Spinal cord (tissue), 10 donors: ENCODE data around the gene SPSB1. TPM values are rescaled to one million over a fixed set of nuclear protein-coding genes. Genes with fewer than 3 reads are reported as not detected.

Source experiments
- DNase-seq, 6 donors: peaks; one replicate each; pipeline versions ENCODE4 v3.0.0 to v3.0.0-alpha.2; 2013 to 2015; ENCODE audit warnings: low spot score in 6 of 6, low read depth in 4 of 6
- H3K27ac ChIP-seq: one replicate; pipeline ENCODE4 v1.5.1; 2013; ENCODE audit warnings: low read depth, low read length, control low read depth
- H3K27me3 ChIP-seq: one replicate; pipeline ENCODE4 v1.6.1; 2013; ENCODE audit warnings: low read length; ENCODE audit not compliant: control insufficient read depth, insufficient read depth
- H3K36me3 ChIP-seq: one replicate; pipeline ENCODE4 v1.6.1; 2013; ENCODE audit warnings: low read length; ENCODE audit not compliant: control insufficient read depth, insufficient read depth
- H3K4me1 ChIP-seq: one replicate; pipeline ENCODE4 v1.6.1; 2013; ENCODE audit warnings: low read length; ENCODE audit not compliant: control insufficient read depth, insufficient read depth
- H3K4me3 ChIP-seq: one replicate; pipeline ENCODE4 v1.5.1; 2013; ENCODE audit warnings: low read depth, low read length, control low read depth
- H3K9me3 ChIP-seq: one replicate; pipeline ENCODE4 v1.6.1; 2013; ENCODE audit warnings: low read length; ENCODE audit not compliant: control insufficient read depth, insufficient read depth
- WGBS: methylation state at CpG from one replicate; pipeline ENCODE4 v1.1.5; 2013; ENCODE audit warnings: missing lambda C conversion rate; ENCODE audit not compliant: insufficient coverage; 5-methylcytosine and 5-hydroxymethylcytosine counted together
- long read RNA-seq, 4 donors: transcript quantifications; one replicate each; lab custom pipeline, GENCODE V29; 2026
- polyA plus RNA-seq, 2 donors: library from polyadenylated mRNA; unstranded; fragments of 120-200 nt; gene quantifications; one replicate each; pipeline ENCODE4 v1.2.1, GENCODE V29; 2013; ENCODE audit not compliant: insufficient read length in 2 of 2
- total RNA-seq, 2 donors: library from RNA; depleted of rRNA in 1 of 2; stranded (reverse); fragments of 120-200 nt in 1 of 2; fragments of >200 nt in 1 of 2; gene quantifications; one replicate each; pipeline versions ENCODE4 v1.2.3 to v1.2.4, GENCODE V29; 2013 to 2014
- donor health status: healthy.

SPSB1 gene
- total RNA-seq, result 10 to 100 TPM in 1 of 2 donors, 1 to 10 TPM in 1; 6.9 to 10.6 TPM
- polyA plus RNA-seq, result 10 to 100 TPM; 15.1 to 17.4 TPM
- long read RNA-seq, donor 1, transcript SPSB1-201 (3 exons, 3,120 nt), result major isoform, 6 of 7 reads
- long read RNA-seq, donor 1, partial matches to known transcripts, result 0 of 7 reads
- long read RNA-seq, donor 1, other reads (novel, unspliced or antisense), result 0 of 7 reads
- long read RNA-seq, donor 2, transcript SPSB1-201 (3 exons, 3,120 nt), result major isoform, 5 of 6 reads
- long read RNA-seq, donor 2, partial matches to known transcripts, result 0 of 6 reads
- long read RNA-seq, donor 2, other reads (novel, unspliced or antisense), result 0 of 6 reads
- long read RNA-seq, donor 3, partial matches to known transcripts, result 0 of 5 reads
- long read RNA-seq, donor 3, other reads (novel, unspliced or antisense), result 0 of 5 reads
- long read RNA-seq, donor 4, partial matches to known transcripts, result 0 of 4 reads
- long read RNA-seq, donor 4, other reads (novel, unspliced or antisense), result 0 of 4 reads

GRCh38 chr1:9292361-9293240, at the start of gene SPSB1:
SPSB1 (plus strand) TSS chr1:9292894; CDS start chr1:9355892, 62,998 bp downstream.
- WGBS, result under 1% methylated on average over 110 of the region's 119 CpGs
- peak in 4 of 6 donors; percentile 65 to 90 (median 80) for DNase-seq
- Histone ChIP-seq H3K4me3 (peak within 1 kb of the TSS; percentile 79), H3K4me1 (peaks cover 30% of the 10 kb centered on the region), H3K27me3 (no peaks in the 10 kb centered on the region), H3K27ac (peak within 1 kb of the TSS; percentile 88), H3K36me3 (no peaks in the 10 kb centered on the region), H3K9me3 (peaks cover 5% of the 10 kb centered on the region)

- H3K27ac ChIP-seq, result no peak overlapping the region
- DNase-seq, result no peak
- 82% methylated on average over 5 of the region's 9 CpGs for WGBS
- no peak overlapping the region for H3K4me3 ChIP-seq
- no peaks in the 10 kb centered on the region for H3K27me3 ChIP-seq
- peaks cover 6% of the 10 kb centered on the region for H3K4me1 ChIP-seq
- H3K36me3 ChIP-seq, result peaks cover 45% of the 10 kb centered on the region
- H3K9me3 ChIP-seq, result no peaks in the 10 kb centered on the region
Measured at GRCh38 chr1:9243066-9243739, 49.5 kb upstream of the SPSB1 start.

GRCh38 chr1:9244501-9245229, 48.0 kb upstream of the SPSB1 start:
- 84% methylated on average over 8 of the region's 9 CpGs for WGBS
- no peaks in the 10 kb centered on the region for H3K9me3 ChIP-seq
- no peak for DNase-seq
- H3K27ac ChIP-seq, result no peak overlapping the region
- no peaks in the 10 kb centered on the region for H3K27me3 ChIP-seq
- H3K36me3 ChIP-seq, result peaks cover 58% of the 10 kb centered on the region
- H3K4me1 ChIP-seq, result peaks cover 17% of the 10 kb centered on the region
- H3K4me3 ChIP-seq, result no peak overlapping the region

- H3K4me1 ChIP-seq, result peaks cover 20% of the 10 kb centered on the region
- H3K9me3 ChIP-seq, result no peaks in the 10 kb centered on the region
- H3K27me3 ChIP-seq, result no peaks in the 10 kb centered on the region
- 96% methylated on average over 15 of the region's 15 CpGs for WGBS
- peaks cover 61% of the 10 kb centered on the region for H3K36me3 ChIP-seq
- H3K4me3 ChIP-seq, result no peak overlapping the region
- H3K27ac ChIP-seq, result no peak overlapping the region
- no peak for DNase-seq
Measured at GRCh38 chr1:9245230-9245619, 47.5 kb upstream of the SPSB1 start.

GRCh38 chr1:9245661-9246060, 47.0 kb upstream of the SPSB1 start:
- H3K9me3 ChIP-seq, result no peaks in the 10 kb centered on the region
- peaks cover 65% of the 10 kb centered on the region for H3K36me3 ChIP-seq
- no peak overlapping the region for H3K4me3 ChIP-seq
- H3K27me3 ChIP-seq, result no peaks in the 10 kb centered on the region
- no peak for DNase-seq
- no peak overlapping the region for H3K27ac ChIP-seq
- 96% methylated on average over 8 of the region's 9 CpGs for WGBS
- H3K4me1 ChIP-seq, result peaks cover 24% of the 10 kb centered on the region

GRCh38 chr1:9246215-9246614, 46.5 kb upstream of the SPSB1 start:
- Histone ChIP-seq H3K4me3 (no peak overlapping the region), H3K27ac (no peak overlapping the region), H3K9me3 (no peaks in the 10 kb centered on the region), H3K27me3 (no peaks in the 10 kb centered on the region), H3K36me3 (peaks cover 71% of the 10 kb centered on the region), H3K4me1 (peaks cover 29% of the 10 kb centered on the region)
- WGBS, result 94% methylated on average over 2 of the region's 5 CpGs
- no peak for DNase-seq

GRCh38 chr1:9246841-9247785, 45.6 kb upstream of the SPSB1 start:
- peaks cover 37% of the 10 kb centered on the region for H3K4me1 ChIP-seq
- H3K4me3 ChIP-seq, result no peak overlapping the region
- no peak for DNase-seq
- peaks cover 76% of the 10 kb centered on the region for H3K36me3 ChIP-seq
- H3K9me3 ChIP-seq, result no peaks in the 10 kb centered on the region
- H3K27me3 ChIP-seq, result no peaks in the 10 kb centered on the region
- H3K27ac ChIP-seq, result no peak overlapping the region
- WGBS, result 84% methylated on average over 39 of the region's 41 CpGs

GRCh38 chr1:9247894-9248293, 44.8 kb upstream of the SPSB1 start:
- Histone ChIP-seq H3K4me3 (no peak overlapping the region), H3K27me3 (no peaks in the 10 kb centered on the region), H3K36me3 (peaks cover 71% of the 10 kb centered on the region), H3K4me1 (peaks cover 38% of the 10 kb centered on the region), H3K27ac (no peak overlapping the region), H3K9me3 (no peaks in the 10 kb centered on the region)
- 93% methylated on average over 18 of the region's 18 CpGs for WGBS
- DNase-seq, result no peak
